Endometrial microvascular endothelial cells (primary cell): ENCODE results near the gene LGALS3BP. TPM values are rescaled to one million over a fixed set of nuclear protein-coding genes. Genes with fewer than 3 reads are reported as not detected.

Experiments
- in situ Hi-C: cut with HindIII; loops from 2 replicates; pipeline ENCODE4 v1.10.0; 2017; ENCODE audit warnings: low sequenced_read_pairs, low pct_unique_long_range_greater_than_20kb; ENCODE audit errors: inconsistent ontology term
- total RNA-seq: library from RNA; depleted of rRNA; stranded (reverse); fragments of >200 nt; gene quantifications from one replicate; pipeline ENCODE4 v1.2.3, GENCODE V29; 2015; ENCODE audit errors: inconsistent ontology term

Gene LGALS3BP
- total RNA-seq, 1 donor from 2014 or later: 44.9 TPM

GRCh38 chr17:79018370-79018695, 38.6 kb upstream of the LGALS3BP start:
- in situ Hi-C loops: no loop called here

GRCh38 chr17:79017546-79018369, 38.0 kb upstream of the LGALS3BP start:
- in situ Hi-C loops: no loop called here

- in situ Hi-C loops: no loop called here
Observed at GRCh38 chr17:79014158-79014758, 34.5 kb upstream of the LGALS3BP start.

- in situ Hi-C loops: no loop called here
Observed at GRCh38 chr17:79012563-79013134, 32.9 kb upstream of the LGALS3BP start.

GRCh38 chr17:79011451-79012147, 31.9 kb upstream of the LGALS3BP start:
- in situ Hi-C loops: no loop called here

- in situ Hi-C loops: no loop called here
Observed at GRCh38 chr17:79010304-79010646, 30.6 kb upstream of the LGALS3BP start.

- in situ Hi-C loops: no loop called here
Observed at GRCh38 chr17:79009397-79010303, 29.9 kb upstream of the LGALS3BP start, which contains the start of gene CANT1. Gene CANT1 (minus strand): TSS chr17:79009764. CDS start chr17:78997622, 12,142 bp downstream.

- in situ Hi-C loops: no loop called here
Observed at GRCh38 chr17:79008666-79009387, 29.1 kb upstream of the LGALS3BP start.

- in situ Hi-C loops: no loop called here
Observed at GRCh38 chr17:79007504-79008381, 28.0 kb upstream of the LGALS3BP start.

- in situ Hi-C loops: no loop called here
Observed at GRCh38 chr17:79006794-79007503, 27.2 kb upstream of the LGALS3BP start.

GRCh38 chr17:79006046-79006445, 26.3 kb upstream of the LGALS3BP start:
- in situ Hi-C loops: no loop called here

- in situ Hi-C loops: no loop called here
Observed at GRCh38 chr17:79005063-79005861, 25.5 kb upstream of the LGALS3BP start.

GRCh38 chr17:79003661-79004411, 24.1 kb upstream of the LGALS3BP start:
- in situ Hi-C loops: no loop called here

GRCh38 chr17:79002796-79003593, 23.3 kb upstream of the LGALS3BP start:
- in situ Hi-C loops: no loop called here
